ENCODE data around the gene SPACA7. TPM values are rescaled to one million over a fixed set of nuclear protein-coding genes. Genes with fewer than 3 reads are reported as not detected.

Gene SPACA7
- total RNA-seq, 2 donors from 2014 or later: not detected

DNA sequence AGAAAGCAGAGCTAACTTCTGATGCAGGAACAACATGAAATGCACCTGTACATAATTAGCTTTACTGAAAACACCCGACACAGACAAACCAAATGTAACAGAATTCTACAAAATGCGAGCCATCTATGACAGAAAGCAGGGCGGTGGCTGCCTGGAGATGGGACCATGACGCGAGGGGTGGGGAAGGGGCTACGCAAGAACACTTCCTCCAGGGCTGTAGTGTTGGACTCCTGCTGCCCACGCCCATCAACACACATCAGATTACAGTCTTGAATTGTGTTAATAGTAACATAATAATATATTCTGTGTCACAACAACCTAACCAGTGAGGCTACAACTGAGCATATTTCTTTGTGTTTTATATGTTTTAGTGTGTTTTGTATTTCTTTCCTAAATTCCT lies 103.2 kb downstream of the SPACA7 start:
- Histone ChIP-seq H3K9me3 (no peaks in the 10 kb centered on the region), H3K36me3 (replicated peaks in 1 of 2; ENCODE audit: insufficient read depth in 1 of 2, low read depth in 2 of 2) (no peaks in the 10 kb centered on the region), H3K4me1 (no peaks in the 10 kb centered on the region), H3K27me3 (no peaks in the 10 kb centered on the region), H3K4me3 (no peak overlapping the region), H3K27ac (no peak overlapping the region)
- DNase-seq: no peak
- 95 to 96% methylated on average over 7 of the region's 7 CpGs for WGBS, 2 donors
- no peak for ATAC-seq
- intact Hi-C loops (cut with DNase I): no loop called here
- TF ChIP-seq, protein P1, sequence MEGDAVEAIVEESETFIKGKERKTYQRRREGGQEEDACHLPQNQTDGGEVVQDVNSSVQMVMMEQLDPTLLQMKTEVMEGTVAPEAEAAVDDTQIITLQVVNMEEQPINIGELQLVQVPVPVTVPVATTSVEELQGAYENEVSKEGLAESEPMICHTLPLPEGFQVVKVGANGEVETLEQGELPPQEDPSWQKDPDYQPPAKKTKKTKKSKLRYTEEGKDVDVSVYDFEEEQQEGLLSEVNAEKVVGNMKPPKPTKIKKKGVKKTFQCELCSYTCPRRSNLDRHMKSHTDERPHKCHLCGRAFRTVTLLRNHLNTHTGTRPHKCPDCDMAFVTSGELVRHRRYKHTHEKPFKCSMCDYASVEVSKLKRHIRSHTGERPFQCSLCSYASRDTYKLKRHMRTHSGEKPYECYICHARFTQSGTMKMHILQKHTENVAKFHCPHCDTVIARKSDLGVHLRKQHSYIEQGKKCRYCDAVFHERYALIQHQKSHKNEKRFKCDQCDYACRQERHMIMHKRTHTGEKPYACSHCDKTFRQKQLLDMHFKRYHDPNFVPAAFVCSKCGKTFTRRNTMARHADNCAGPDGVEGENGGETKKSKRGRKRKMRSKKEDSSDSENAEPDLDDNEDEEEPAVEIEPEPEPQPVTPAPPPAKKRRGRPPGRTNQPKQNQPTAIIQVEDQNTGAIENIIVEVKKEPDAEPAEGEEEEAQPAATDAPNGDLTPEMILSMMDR (IDR thresholded peaks at IDR 0.05): no peak
- TF ChIP-seq POLR2A (IDR thresholded peaks at IDR 0.05): no peak

DNA sequence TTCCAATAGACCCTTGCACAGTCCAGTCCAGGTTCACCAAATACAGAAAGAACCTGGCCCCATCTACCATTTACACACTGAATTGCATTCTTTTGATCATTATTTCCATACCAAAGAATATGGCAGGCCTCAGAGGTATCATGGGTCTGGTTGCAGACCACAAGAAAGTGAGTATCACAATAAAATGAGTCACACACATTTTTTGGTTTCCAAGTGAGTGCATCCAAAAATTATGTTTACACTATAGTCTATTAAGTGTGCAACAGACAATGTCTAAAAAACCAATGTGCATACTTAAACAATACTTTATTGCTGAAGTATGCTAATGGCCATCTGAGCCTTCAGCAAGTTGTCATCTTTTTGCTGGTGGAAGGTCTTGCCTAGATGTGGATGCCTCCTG lies 105.3 kb downstream of the SPACA7 start:
- no peak for ATAC-seq
- no peak for DNase-seq

DNA sequence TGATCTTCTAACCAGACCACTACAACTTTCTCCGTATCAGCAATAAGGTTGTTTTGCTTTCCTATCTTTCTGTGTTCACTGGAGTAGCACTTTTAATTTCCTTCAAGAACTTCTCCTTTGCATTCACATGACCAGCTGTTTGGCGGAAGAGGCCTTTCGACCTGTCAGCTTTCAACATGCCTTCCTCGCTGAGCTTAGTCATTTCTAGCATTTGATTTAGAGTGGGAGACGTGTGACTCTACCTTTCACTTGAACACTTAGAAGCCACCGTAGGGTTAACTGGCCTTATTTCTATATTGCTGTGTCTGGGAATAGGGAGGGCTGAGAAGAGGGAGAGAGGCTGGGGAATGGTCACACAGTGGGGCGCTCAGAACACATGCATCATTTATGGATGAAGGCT lies 107.1 kb downstream of the SPACA7 start:
- ATAC-seq: no peak
- no peak for TF ChIP-seq POLR2A (IDR thresholded peaks at IDR 0.05)
- TF ChIP-seq, protein P1 (IDR thresholded peaks at IDR 0.05): no peak
- DNase-seq: no peak
- Histone ChIP-seq H3K27ac (no peak overlapping the region), H3K9me3 (no peaks in the 10 kb centered on the region), H3K4me1 (no peaks in the 10 kb centered on the region), H3K27me3 (no peaks in the 10 kb centered on the region), H3K4me3 (no peak overlapping the region), H3K36me3 (replicated peaks in 1 of 2; ENCODE audit: insufficient read depth in 1 of 2, low read depth in 2 of 2) (peaks cover 0 to 3% of the 10 kb centered on the region in 2 donors)
- 95 to 96% methylated on average over 7 of the region's 7 CpGs for WGBS, 2 donors
- intact Hi-C loops (cut with DNase I): no loop called here

More for the DNA sequence above, 105.3 kb downstream of the SPACA7 start:
- no peak overlapping the region for H3K27ac ChIP-seq
- peaks cover 0 to 3% of the 10 kb centered on the region in 2 donors for H3K36me3 ChIP-seq (replicated peaks in 1 of 2; ENCODE audit: insufficient read depth in 1 of 2, low read depth in 2 of 2)
- TF ChIP-seq, protein P1 (IDR thresholded peaks at IDR 0.05): no peak
- no peak for TF ChIP-seq POLR2A (IDR thresholded peaks at IDR 0.05)
- no peak overlapping the region for H3K4me3 ChIP-seq
- H3K4me1 ChIP-seq: no peaks in the 10 kb centered on the region
- no peaks in the 10 kb centered on the region for H3K27me3 ChIP-seq
- H3K9me3 ChIP-seq: no peaks in the 10 kb centered on the region
- intact Hi-C loops (cut with DNase I): no loop called here

Other genes starting within 250 kb of the SPACA7 start
- gene TUBGCP3, start 211.8 kb downstream of the SPACA7 start, total RNA-seq: 10 to 100 TPM; 26.7 to 30.0 TPM

Data from body of pancreas (tissue), 4 donors.